ENCODE data around the gene ZCCHC14. TPM values are rescaled to one million over a fixed set of nuclear protein-coding genes. Genes with fewer than 3 reads are reported as not detected.

Gene ZCCHC14
- total and polyA plus RNA-seq, 5 donors from 2014 or later, result 1.6 to 33.7 (median 2.1) TPM

DNA sequence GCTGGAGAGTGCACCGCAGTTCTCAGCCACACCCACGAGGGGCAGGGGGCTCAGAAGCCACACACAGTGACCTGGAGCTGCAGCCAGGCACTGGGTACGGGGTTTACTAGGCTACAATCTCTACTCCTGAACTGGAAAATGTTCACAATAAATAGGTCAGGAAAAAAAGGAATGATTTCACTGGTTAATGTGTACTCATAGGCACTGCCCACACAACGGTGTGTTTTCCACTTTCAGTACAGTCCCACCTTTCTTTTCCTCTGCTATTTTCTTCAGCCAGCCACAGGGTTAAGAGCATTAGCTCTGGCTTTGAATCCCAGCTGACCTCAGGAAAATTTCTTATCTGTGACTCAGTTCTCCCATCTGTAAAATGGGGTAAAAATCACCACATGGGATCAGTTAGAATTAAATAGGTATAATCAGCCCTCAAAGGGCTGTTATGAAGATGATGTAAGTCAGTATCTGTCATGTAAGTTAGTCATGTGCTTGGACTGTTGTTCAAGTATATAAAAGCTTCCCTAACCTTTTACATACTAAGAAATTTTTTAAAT, 35.7 kb downstream of the ZCCHC14 start:
- peaks cover 7% of the 10 kb centered on the region for H3K4me1 ChIP-seq (ENCODE audit: control insufficient read depth, insufficient read depth, low read length, poor library complexity, severe bottlenecking)
- Mint-ChIP-seq H3K4me3 (no peak overlapping the region), H3K36me3 (peaks cover 21% of the 10 kb centered on the region), H3K9me3 (no peaks in the 10 kb centered on the region), H3K4me1 (peaks cover 19 to 39% (median 37%) of the 10 kb centered on the region in 4 donors), H3K27ac (peak overlapping the region in 1 of 3 donors; percentile 42), H3K27me3 (no peaks in the 10 kb centered on the region)
- peaks cover 30% of the 10 kb centered on the region for H3K36me3 ChIP-seq (ENCODE audit: control insufficient read depth, insufficient read depth, low read length)
- H3K9me3 ChIP-seq (ENCODE audit: control insufficient read depth in 2 of 2, low read length in 2 of 2), result no peaks in the 10 kb centered on the region
- peak overlapping the region; percentile 18 for H3K27ac ChIP-seq (ENCODE audit: insufficient read depth, low read length, poor library complexity, severe bottlenecking)
- DNase-seq (no peak), ATAC-seq (ENCODE audit: low read depth in 2 of 2) (peak in 1 of 2 donors; percentile 21)
- H3K27me3 ChIP-seq (ENCODE audit: control insufficient read depth, insufficient read depth, low read length), result no peaks in the 10 kb centered on the region
- H3K4me3 ChIP-seq (ENCODE audit: low read depth, low read length), result no peak overlapping the region

DNA sequence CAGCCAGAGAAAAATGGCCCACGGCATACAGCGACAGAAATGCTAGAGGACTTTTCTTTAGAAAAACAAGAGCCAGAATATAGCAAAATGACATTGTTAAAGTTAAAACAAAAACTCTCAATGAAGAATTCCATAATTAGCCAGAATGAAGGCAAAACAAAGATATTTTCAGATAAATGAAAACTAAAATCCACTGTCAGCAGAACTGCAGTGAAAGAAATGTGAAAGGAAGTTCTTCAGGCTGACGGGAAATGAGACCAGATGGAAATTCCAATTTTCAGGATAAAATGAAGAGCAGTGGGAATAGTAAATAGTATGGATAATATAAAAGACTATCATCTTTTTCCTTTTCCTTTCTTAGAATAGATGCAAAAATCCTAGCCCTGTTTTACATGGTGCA, 38.4 kb downstream of the ZCCHC14 start:
- H3K27ac ChIP-seq (ENCODE audit: insufficient read depth, low read length, poor library complexity, severe bottlenecking), result no peak overlapping the region
- no peak for DNase-seq
- H3K36me3 Mint-ChIP-seq, result peaks cover 32% of the 10 kb centered on the region
- no peaks in the 10 kb centered on the region for H3K4me1 ChIP-seq (ENCODE audit: control insufficient read depth, insufficient read depth, low read length, poor library complexity, severe bottlenecking)
- peaks cover 17 to 39% (median 34%) of the 10 kb centered on the region in 4 donors for H3K4me1 Mint-ChIP-seq
- H3K4me3 ChIP-seq (ENCODE audit: low read depth, low read length), result no peak overlapping the region
- H3K27me3 ChIP-seq (ENCODE audit: control insufficient read depth, insufficient read depth, low read length), result no peaks in the 10 kb centered on the region
- no peak overlapping the region for H3K4me3 Mint-ChIP-seq
- peaks cover 39% of the 10 kb centered on the region for H3K36me3 ChIP-seq (ENCODE audit: control insufficient read depth, insufficient read depth, low read length)
- no peaks in the 10 kb centered on the region for H3K27me3 Mint-ChIP-seq
- no peaks in the 10 kb centered on the region for H3K9me3 Mint-ChIP-seq
- no peaks in the 10 kb centered on the region for H3K9me3 ChIP-seq (ENCODE audit: control insufficient read depth in 2 of 2, low read length in 2 of 2)
- peak overlapping the region in 2 of 3 donors; percentile 54 to 90 for H3K27ac Mint-ChIP-seq
- no peak for ATAC-seq (ENCODE audit: low read depth in 2 of 2)

DNA sequence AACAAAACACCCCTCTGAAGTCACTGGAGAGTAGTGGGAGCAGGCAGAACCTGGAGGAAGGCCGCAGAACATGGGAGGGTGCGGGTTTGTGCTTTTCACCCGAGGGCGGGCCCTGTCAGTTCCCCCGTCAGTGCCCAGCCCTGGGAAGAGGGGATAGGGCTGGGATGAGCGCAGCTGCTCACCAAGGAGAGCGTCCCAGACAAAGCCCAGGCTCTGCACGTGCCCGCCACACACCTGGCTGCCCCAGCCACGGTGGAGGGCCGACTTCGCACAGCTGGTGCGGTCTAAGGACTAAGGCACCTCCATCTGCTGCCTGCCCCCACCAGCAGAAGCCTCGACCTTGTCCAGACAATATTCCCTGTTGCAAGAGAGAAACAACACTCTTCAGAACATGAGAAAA, 39.5 kb downstream of the ZCCHC14 start:
- H3K27me3 ChIP-seq (ENCODE audit: control insufficient read depth, insufficient read depth, low read length), result no peaks in the 10 kb centered on the region
- ATAC-seq (ENCODE audit: low read depth in 2 of 2) (no peak), DNase-seq (no peak)
- Mint-ChIP-seq H3K4me3 (no peak overlapping the region), H3K4me1 (peaks cover 17 to 41% (median 32%) of the 10 kb centered on the region in 4 donors), H3K27me3 (no peaks in the 10 kb centered on the region), H3K27ac (no peak overlapping the region), H3K36me3 (peaks cover 32% of the 10 kb centered on the region), H3K9me3 (no peaks in the 10 kb centered on the region)
- no peak overlapping the region for H3K4me3 ChIP-seq (ENCODE audit: low read depth, low read length)
- H3K27ac ChIP-seq (ENCODE audit: insufficient read depth, low read length, poor library complexity, severe bottlenecking), result no peak overlapping the region
- H3K4me1 ChIP-seq (ENCODE audit: control insufficient read depth, insufficient read depth, low read length, poor library complexity, severe bottlenecking), result no peaks in the 10 kb centered on the region
- H3K36me3 ChIP-seq (ENCODE audit: control insufficient read depth, insufficient read depth, low read length), result peaks cover 38% of the 10 kb centered on the region
- no peaks in the 10 kb centered on the region for H3K9me3 ChIP-seq (ENCODE audit: control insufficient read depth in 2 of 2, low read length in 2 of 2)

DNA sequence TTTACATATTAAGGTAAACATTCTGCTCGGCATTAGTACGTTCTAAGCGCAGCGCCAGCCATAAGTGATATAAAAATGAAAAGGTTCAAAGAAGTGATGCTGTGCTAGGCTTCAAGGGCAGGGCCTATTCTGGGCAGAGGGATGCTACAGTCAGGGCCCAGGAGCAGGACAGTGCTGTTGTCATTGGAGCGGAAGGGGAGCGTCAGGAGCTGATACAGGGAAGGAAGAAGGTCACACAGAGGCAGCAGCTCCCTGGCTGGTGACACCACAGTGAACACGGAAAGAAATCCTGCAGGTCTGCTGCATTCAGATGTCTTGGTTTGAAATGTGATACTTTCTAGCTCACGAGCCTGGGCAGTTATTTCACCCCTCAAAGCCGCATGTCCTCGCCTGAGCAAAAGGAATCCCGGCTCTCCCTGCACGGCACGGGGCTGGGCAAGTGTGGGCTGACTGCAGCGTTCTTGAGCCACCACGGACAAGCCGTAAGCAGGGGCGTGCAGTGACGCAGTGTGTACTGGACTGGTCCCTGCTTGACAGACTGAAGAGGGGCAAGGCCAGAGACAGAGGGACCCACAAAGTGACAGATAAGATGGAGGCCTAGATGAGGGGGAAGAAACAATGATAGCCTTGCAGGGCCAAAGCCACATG, 41.1 kb downstream of the ZCCHC14 start:
- H3K4me1 Mint-ChIP-seq, result peaks cover 9 to 34% (median 22%) of the 10 kb centered on the region in 4 donors
- Histone ChIP-seq H3K36me3 (ENCODE audit: control insufficient read depth, insufficient read depth, low read length) (peaks cover 48% of the 10 kb centered on the region), H3K27ac (ENCODE audit: insufficient read depth, low read length, poor library complexity, severe bottlenecking) (no peak overlapping the region), H3K4me3 (ENCODE audit: low read depth, low read length) (no peak overlapping the region), H3K9me3 (ENCODE audit: control insufficient read depth in 2 of 2, low read length in 2 of 2) (no peaks in the 10 kb centered on the region), H3K27me3 (ENCODE audit: control insufficient read depth, insufficient read depth, low read length) (no peaks in the 10 kb centered on the region), H3K4me1 (ENCODE audit: control insufficient read depth, insufficient read depth, low read length, poor library complexity, severe bottlenecking) (no peaks in the 10 kb centered on the region)
- no peaks in the 10 kb centered on the region for H3K27me3 Mint-ChIP-seq
- H3K9me3 Mint-ChIP-seq, result no peaks in the 10 kb centered on the region
- no peak overlapping the region for H3K4me3 Mint-ChIP-seq
- no peak for ATAC-seq (ENCODE audit: low read depth in 2 of 2)
- no peak for DNase-seq
- H3K27ac Mint-ChIP-seq, result peak overlapping the region in 2 of 3 donors; percentile 48 to 88
- peaks cover 39% of the 10 kb centered on the region for H3K36me3 Mint-ChIP-seq

DNA sequence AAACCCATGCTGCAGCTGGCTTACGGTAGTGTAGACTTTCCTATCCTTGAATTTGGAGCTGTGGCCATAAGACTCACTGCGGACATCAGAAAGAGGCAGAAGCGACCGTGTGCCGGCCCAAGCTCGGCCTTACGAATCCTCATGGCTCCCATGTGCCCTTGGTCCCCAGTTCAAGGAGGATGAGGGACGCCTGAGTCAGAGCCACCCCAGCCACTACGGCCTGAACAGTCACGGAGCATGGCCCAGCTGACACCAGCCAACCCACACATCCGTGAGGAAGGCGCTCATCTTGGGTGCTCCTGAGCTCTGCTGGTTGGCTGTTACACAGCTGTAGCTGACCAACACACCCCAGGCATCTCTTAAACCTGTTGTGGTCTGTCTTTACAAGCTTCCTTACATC, 44.0 kb downstream of the ZCCHC14 start:
- Mint-ChIP-seq H3K9me3 (no peaks in the 10 kb centered on the region), H3K4me1 (peaks cover 3 to 35% (median 20%) of the 10 kb centered on the region in 4 donors), H3K4me3 (no peak overlapping the region), H3K27ac (peak overlapping the region in 2 of 3 donors; percentile 9 to 82), H3K36me3 (peaks cover 48% of the 10 kb centered on the region), H3K27me3 (no peaks in the 10 kb centered on the region)
- DNase-seq (no peak), ATAC-seq (ENCODE audit: low read depth in 2 of 2) (no peak)
- H3K27me3 ChIP-seq (ENCODE audit: control insufficient read depth, insufficient read depth, low read length), result no peaks in the 10 kb centered on the region
- H3K9me3 ChIP-seq (ENCODE audit: control insufficient read depth in 2 of 2, low read length in 2 of 2), result no peaks in the 10 kb centered on the region
- no peaks in the 10 kb centered on the region for H3K4me1 ChIP-seq (ENCODE audit: control insufficient read depth, insufficient read depth, low read length, poor library complexity, severe bottlenecking)
- no peak overlapping the region for H3K4me3 ChIP-seq (ENCODE audit: low read depth, low read length)
- no peak overlapping the region for H3K27ac ChIP-seq (ENCODE audit: insufficient read depth, low read length, poor library complexity, severe bottlenecking)
- peaks cover 59% of the 10 kb centered on the region for H3K36me3 ChIP-seq (ENCODE audit: control insufficient read depth, insufficient read depth, low read length)

DNA sequence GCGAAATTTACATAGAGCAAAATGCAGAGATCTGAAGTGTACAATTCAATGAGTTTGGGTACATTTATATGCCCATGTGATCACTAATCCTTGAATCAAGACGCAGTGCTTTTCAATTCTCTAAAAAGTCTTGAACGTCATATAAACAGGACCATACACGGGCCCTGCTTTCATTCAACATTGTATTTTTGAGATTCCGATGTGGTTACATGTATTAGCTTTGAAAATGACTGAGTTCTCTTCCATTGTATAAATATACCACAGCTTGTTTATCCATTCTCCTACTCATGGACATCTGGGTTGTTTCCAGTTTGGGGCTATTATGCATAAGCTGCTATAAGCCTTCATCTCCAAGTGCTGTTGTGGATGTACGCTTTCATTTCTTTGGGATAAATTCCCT, 45.5 kb downstream of the ZCCHC14 start:
- Mint-ChIP-seq H3K36me3 (peaks cover 53% of the 10 kb centered on the region), H3K4me3 (no peak overlapping the region), H3K9me3 (no peaks in the 10 kb centered on the region), H3K27ac (peak overlapping the region in 2 of 3 donors; percentile 34 to 62), H3K27me3 (no peaks in the 10 kb centered on the region), H3K4me1 (peaks cover 6 to 39% (median 18%) of the 10 kb centered on the region in 4 donors)
- ATAC-seq (ENCODE audit: low read depth in 2 of 2) (no peak), DNase-seq (no peak)
- Histone ChIP-seq H3K4me1 (ENCODE audit: control insufficient read depth, insufficient read depth, low read length, poor library complexity, severe bottlenecking) (no peaks in the 10 kb centered on the region), H3K27ac (ENCODE audit: insufficient read depth, low read length, poor library complexity, severe bottlenecking) (no peak overlapping the region), H3K4me3 (ENCODE audit: low read depth, low read length) (no peak overlapping the region), H3K36me3 (ENCODE audit: control insufficient read depth, insufficient read depth, low read length) (peaks cover 53% of the 10 kb centered on the region), H3K9me3 (ENCODE audit: control insufficient read depth in 2 of 2, low read length in 2 of 2) (no peaks in the 10 kb centered on the region), H3K27me3 (ENCODE audit: control insufficient read depth, insufficient read depth, low read length) (no peaks in the 10 kb centered on the region)

DNA sequence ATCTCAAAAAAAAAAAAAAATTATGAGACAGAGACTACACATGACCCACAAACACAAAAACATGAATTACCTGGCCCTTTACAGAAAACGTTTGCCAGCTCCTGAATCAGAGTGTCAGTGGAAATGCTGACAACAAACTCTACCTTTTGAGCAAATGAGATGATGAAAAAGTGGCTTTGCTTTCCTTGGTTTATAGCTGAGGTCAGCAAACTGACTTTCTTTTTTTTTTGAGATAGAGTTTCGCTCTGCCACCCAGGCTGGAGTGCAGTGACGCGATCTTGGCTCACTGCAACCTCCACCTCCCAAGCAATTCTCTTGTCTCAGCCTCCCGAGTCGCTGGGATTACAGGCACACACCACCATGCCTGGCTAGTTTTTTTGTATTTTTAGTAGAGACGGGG, 46.3 kb downstream of the ZCCHC14 start:
- Mint-ChIP-seq H3K4me3 (peak overlapping the region in 1 of 4 donors; percentile 32), H3K4me1 (peaks cover 6 to 32% (median 18%) of the 10 kb centered on the region in 4 donors), H3K36me3 (peaks cover 52% of the 10 kb centered on the region), H3K27me3 (no peaks in the 10 kb centered on the region), H3K9me3 (no peaks in the 10 kb centered on the region), H3K27ac (peak overlapping the region in 1 of 3 donors; percentile 34)
- peaks cover 53% of the 10 kb centered on the region for H3K36me3 ChIP-seq (ENCODE audit: control insufficient read depth, insufficient read depth, low read length)
- H3K27ac ChIP-seq (ENCODE audit: insufficient read depth, low read length, poor library complexity, severe bottlenecking), result no peak overlapping the region
- H3K4me3 ChIP-seq (ENCODE audit: low read depth, low read length), result no peak overlapping the region
- no peaks in the 10 kb centered on the region for H3K4me1 ChIP-seq (ENCODE audit: control insufficient read depth, insufficient read depth, low read length, poor library complexity, severe bottlenecking)
- ATAC-seq (ENCODE audit: low read depth in 2 of 2) (no peak), DNase-seq (no peak)
- no peaks in the 10 kb centered on the region for H3K9me3 ChIP-seq (ENCODE audit: control insufficient read depth in 2 of 2, low read length in 2 of 2)
- H3K27me3 ChIP-seq (ENCODE audit: control insufficient read depth, insufficient read depth, low read length), result no peaks in the 10 kb centered on the region

DNA sequence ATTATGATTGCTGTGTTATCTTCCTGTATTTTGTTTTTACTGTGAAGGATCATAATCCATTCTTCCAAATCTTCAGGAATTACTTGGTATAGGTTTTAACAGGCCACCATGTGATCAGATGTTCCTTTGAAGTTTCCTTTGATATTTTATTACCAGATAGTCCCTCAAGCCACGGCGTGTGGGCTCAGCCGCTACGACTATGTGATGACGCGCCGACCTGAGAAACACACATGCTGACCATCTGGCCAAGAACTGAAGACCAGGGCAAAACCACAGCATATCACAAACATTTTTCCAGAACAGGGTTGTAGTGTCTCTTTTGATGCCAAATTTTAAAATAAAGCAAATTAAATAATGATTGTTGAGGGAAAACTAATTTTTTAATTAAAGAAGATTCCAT, 47.3 kb downstream of the ZCCHC14 start:
- ATAC-seq (ENCODE audit: low read depth in 2 of 2) (no peak), DNase-seq (no peak)
- Histone ChIP-seq H3K4me3 (ENCODE audit: low read depth, low read length) (no peak overlapping the region), H3K9me3 (ENCODE audit: control insufficient read depth in 2 of 2, low read length in 2 of 2) (no peaks in the 10 kb centered on the region), H3K27ac (ENCODE audit: insufficient read depth, low read length, poor library complexity, severe bottlenecking) (no peak overlapping the region), H3K4me1 (ENCODE audit: control insufficient read depth, insufficient read depth, low read length, poor library complexity, severe bottlenecking) (no peaks in the 10 kb centered on the region), H3K27me3 (ENCODE audit: control insufficient read depth, insufficient read depth, low read length) (no peaks in the 10 kb centered on the region), H3K36me3 (ENCODE audit: control insufficient read depth, insufficient read depth, low read length) (peaks cover 52% of the 10 kb centered on the region)
- no peak overlapping the region for H3K27ac Mint-ChIP-seq
- no peaks in the 10 kb centered on the region for H3K27me3 Mint-ChIP-seq
- peaks cover 52% of the 10 kb centered on the region for H3K36me3 Mint-ChIP-seq
- no peaks in the 10 kb centered on the region for H3K9me3 Mint-ChIP-seq
- H3K4me3 Mint-ChIP-seq, result no peak overlapping the region
- peaks cover 5 to 30% (median 17%) of the 10 kb centered on the region in 4 donors for H3K4me1 Mint-ChIP-seq
